Measurements from ENCODE around the gene RMDN2. TPM values are rescaled to one million over a fixed set of nuclear protein-coding genes. Genes with fewer than 3 reads are reported as not detected.

The RMDN2 gene
- total and polyA plus RNA-seq, 9 of the 15 experiments (the other 6 are each of a cell fraction or from before 2014, with no cell fraction given) = 1.5 to 4.3 (median 2.3) TPM

DNA sequence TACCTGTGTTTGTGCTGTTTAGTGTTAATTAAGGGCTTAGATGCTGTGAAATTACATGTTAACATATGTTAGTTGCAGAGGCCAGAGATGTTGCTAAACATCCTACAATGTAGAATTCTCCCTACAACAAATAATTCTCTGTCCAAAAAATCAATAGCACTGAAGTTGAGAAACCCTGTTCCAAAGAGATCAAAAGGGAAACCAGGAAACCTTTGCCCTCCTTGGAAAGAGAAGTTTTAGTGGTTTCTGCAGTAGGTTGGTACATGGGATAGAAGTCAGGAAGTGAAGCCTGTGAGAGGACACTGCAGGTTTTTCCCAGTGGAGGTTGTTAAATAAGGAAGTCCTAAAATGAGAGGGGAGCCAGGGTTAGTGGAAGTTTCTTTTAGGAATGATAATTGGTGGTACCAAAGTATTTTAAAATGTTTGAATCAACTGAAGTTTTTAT is 6.3 kb upstream of the RMDN2 start:
- no peak for DNase-seq (ENCODE audit: extremely low read depth in 1 of 4, low spot score in 3 of 4)
- peaks cover 2 to 3% of the 10 kb centered on the region in 2 experiments; a peak in 4 of 5 replicates for H3K27me3 ChIP-seq (ENCODE audit: control insufficient read depth in 2 of 2, insufficient read depth in 2 of 2, low read length in 2 of 2)
- H3K79me2 ChIP-seq (ENCODE audit: control insufficient read depth, insufficient read depth, low read length) = no peaks in the 10 kb centered on the region
- no TSS peak for BruUV-seq (replicated peaks)
- no peaks in the 10 kb centered on the region for H4K20me1 ChIP-seq (replicated peaks; ENCODE audit: control insufficient read depth, insufficient read depth, low read length)
- POLR2A ChIA-PET = no interaction called here
- in situ Hi-C loops (cut with MboI) (no loop called here), intact Hi-C loops (cut with micrococcal nuclease) (no loop called here)
- H3K9me3 ChIP-seq (replicated peaks; ENCODE audit: control insufficient read depth, insufficient read depth, low read depth, low read length) = no peaks in the 10 kb centered on the region
- H3K4me3 ChIP-seq = no peak overlapping the region
- no peak overlapping the region for H3K9ac ChIP-seq (ENCODE audit: insufficient read depth in 1 of 2, low read depth in 2 of 2, low read length in 2 of 2)
- H3K9me1 ChIP-seq (ENCODE audit: control insufficient read depth, insufficient read depth, low read length) = no peaks in the 10 kb centered on the region
- no peak for ATAC-seq
- no peak overlapping the region for H3K27ac ChIP-seq (ENCODE audit: extremely low read depth, low read depth, low read length)
- no peak overlapping the region for H3K4me2 ChIP-seq (ENCODE audit: insufficient read depth, low read length)
- no peaks in the 10 kb centered on the region for H3K36me3 ChIP-seq (ENCODE audit: control insufficient read depth, insufficient read depth, low read length)
- H3K4me1 ChIP-seq (replicated peaks in 1 of 2; ENCODE audit: control insufficient read depth in 2 of 2, insufficient read depth in 2 of 2, low read length in 2 of 2) = no peaks in the 10 kb centered on the region; a peak in 1 of 5 replicates
- CTCF ChIA-PET (ENCODE audit: low intra/inter-chr PET ratio) = no interaction called here
- no peak overlapping the region for H2AFZ ChIP-seq (ENCODE audit: low read depth, low read length)
- peak; percentile 52 for FAIRE-seq
- TF ChIP-seq MECOM (CRISPR knock-in tag; IDR thresholded peaks at IDR 0.05) (no peak), MTA3 (IDR thresholded peaks at IDR 0.05; ENCODE audit: borderline replicate concordance) (no peak), NFATC3 (IDR thresholded peaks at IDR 0.05) (no peak), MEF2D (tag; conservative IDR thresholded peaks at IDR 0.05; ENCODE audit: low read depth) (no peak), FIP1L1 (IDR thresholded peaks at IDR 0.05; ENCODE audit: low read depth, low read length, poor library complexity, severe bottlenecking) (no peak), ZNF175 (CRISPR knock-in tag; IDR thresholded peaks at IDR 0.05; ENCODE audit: low read depth) (no peak)
- TF ChIP-seq, protein P1, sequence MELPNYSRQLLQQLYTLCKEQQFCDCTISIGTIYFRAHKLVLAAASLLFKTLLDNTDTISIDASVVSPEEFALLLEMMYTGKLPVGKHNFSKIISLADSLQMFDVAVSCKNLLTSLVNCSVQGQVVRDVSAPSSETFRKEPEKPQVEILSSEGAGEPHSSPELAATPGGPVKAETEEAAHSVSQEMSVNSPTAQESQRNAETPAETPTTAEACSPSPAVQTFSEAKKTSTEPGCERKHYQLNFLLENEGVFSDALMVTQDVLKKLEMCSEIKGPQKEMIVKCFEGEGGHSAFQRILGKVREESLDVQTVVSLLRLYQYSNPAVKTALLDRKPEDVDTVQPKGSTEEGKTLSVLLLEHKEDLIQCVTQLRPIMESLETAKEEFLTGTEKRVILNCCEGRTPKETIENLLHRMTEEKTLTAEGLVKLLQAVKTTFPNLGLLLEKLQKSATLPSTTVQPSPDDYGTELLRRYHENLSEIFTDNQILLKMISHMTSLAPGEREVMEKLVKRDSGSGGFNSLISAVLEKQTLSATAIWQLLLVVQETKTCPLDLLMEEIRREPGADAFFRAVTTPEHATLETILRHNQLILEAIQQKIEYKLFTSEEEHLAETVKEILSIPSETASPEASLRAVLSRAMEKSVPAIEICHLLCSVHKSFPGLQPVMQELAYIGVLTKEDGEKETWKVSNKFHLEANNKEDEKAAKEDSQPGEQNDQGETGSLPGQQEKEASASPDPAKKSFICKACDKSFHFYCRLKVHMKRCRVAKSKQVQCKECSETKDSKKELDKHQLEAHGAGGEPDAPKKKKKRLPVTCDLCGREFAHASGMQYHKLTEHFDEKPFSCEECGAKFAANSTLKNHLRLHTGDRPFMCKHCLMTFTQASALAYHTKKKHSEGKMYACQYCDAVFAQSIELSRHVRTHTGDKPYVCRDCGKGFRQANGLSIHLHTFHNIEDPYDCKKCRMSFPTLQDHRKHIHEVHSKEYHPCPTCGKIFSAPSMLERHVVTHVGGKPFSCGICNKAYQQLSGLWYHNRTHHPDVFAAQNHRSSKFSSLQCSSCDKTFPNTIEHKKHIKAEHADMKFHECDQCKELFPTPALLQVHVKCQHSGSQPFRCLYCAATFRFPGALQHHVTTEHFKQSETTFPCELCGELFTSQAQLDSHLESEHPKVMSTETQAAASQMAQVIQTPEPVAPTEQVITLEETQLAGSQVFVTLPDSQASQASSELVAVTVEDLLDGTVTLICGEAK (IDR thresholded peaks at IDR 0.05) = no peak
- TF ChIP-seq, protein P1 (CRISPR knock-in tag; IDR thresholded peaks at IDR 0.05) = no peak
- TF ChIP-seq, protein P2, sequence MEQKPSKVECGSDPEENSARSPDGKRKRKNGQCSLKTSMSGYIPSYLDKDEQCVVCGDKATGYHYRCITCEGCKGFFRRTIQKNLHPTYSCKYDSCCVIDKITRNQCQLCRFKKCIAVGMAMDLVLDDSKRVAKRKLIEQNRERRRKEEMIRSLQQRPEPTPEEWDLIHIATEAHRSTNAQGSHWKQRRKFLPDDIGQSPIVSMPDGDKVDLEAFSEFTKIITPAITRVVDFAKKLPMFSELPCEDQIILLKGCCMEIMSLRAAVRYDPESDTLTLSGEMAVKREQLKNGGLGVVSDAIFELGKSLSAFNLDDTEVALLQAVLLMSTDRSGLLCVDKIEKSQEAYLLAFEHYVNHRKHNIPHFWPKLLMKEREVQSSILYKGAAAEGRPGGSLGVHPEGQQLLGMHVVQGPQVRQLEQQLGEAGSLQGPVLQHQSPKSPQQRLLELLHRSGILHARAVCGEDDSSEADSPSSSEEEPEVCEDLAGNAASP (IDR thresholded peaks at IDR 0.05) = no peak
- TF ChIP-seq, protein P3, sequence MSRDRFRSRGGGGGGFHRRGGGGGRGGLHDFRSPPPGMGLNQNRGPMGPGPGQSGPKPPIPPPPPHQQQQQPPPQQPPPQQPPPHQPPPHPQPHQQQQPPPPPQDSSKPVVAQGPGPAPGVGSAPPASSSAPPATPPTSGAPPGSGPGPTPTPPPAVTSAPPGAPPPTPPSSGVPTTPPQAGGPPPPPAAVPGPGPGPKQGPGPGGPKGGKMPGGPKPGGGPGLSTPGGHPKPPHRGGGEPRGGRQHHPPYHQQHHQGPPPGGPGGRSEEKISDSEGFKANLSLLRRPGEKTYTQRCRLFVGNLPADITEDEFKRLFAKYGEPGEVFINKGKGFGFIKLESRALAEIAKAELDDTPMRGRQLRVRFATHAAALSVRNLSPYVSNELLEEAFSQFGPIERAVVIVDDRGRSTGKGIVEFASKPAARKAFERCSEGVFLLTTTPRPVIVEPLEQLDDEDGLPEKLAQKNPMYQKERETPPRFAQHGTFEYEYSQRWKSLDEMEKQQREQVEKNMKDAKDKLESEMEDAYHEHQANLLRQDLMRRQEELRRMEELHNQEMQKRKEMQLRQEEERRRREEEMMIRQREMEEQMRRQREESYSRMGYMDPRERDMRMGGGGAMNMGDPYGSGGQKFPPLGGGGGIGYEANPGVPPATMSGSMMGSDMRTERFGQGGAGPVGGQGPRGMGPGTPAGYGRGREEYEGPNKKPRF (IDR thresholded peaks at IDR 0.05; ENCODE audit: low read depth, low read length) = no peak

All from K562 (cell line).